DOHH2 (cell line): ENCODE data around the gene TREM1.

Experiments used
- CTCF ChIP-seq: fragments of 200-600 bp; sonication (generic); IDR thresholded peaks from one replicate; pipeline ENCODE4 v1.5.1; 2014; ENCODE audit warnings: antibody characterized with exemption, mild to moderate bottlenecking, low read depth, low read length; ENCODE audit not compliant: poor library complexity, severe bottlenecking
- EZH2phosphoT487 ChIP-seq: fragments of 200-600 bp; sonication (generic); IDR thresholded peaks from 2 replicates; pipeline ENCODE4 v1.6.1; 2017; ENCODE audit warnings: borderline replicate concordance, mild to moderate bottlenecking, antibody characterized with exemption, low read length, moderate library complexity, mixed read lengths

- TF ChIP-seq EZH2phosphoT487 (no peak), CTCF (no peak)
Observed at GRCh38 chr6:41277605-41278004, 8.9 kb downstream of the TREM1 start.
